GM13976 (cell line): ENCODE results near the gene ANKRD23.
"Not testable (repeated sequence)": the region's sequence is repeated elsewhere in the genome, so short reads cannot be mapped to it uniquely, and the experiment has no call there.

Experiments
- DNase-seq: peaks from one replicate; pipeline ENCODE4 v3.0.0; 2012; ENCODE audit warnings: low spot score
- CTCF ChIP-seq: IDR thresholded peaks from 2 replicates; pipeline ENCODE4 v1.5.1; 2012; ENCODE audit warnings: borderline replicate concordance, mild to moderate bottlenecking; ENCODE audit not compliant: insufficient read depth; ENCODE audit errors: extremely low read depth, missing control alignments, control extremely low read depth
- in situ Hi-C: fragments of 300-500 bp; cut with MboI; formaldehyde crosslinking; loops from one replicate; pipeline ENCODE4 v1.12.0; 2022; ENCODE audit warnings: low sequenced_read_pairs, mixed read lengths, inconsistent platforms; ENCODE audit not compliant: unreplicated experiment

ANKRD23 gene

GRCh38 chr2:96797066-96797625, 46.7 kb downstream of the ANKRD23 start:
- DNase-seq, result no peak
- no peak for TF ChIP-seq CTCF
- in situ Hi-C loops, result no loop called here

GRCh38 chr2:96796497-96796896, 47.3 kb downstream of the ANKRD23 start:
- DNase-seq, result not testable (repeated sequence)

GRCh38 chr2:96795076-96795475, 48.7 kb downstream of the ANKRD23 start:
- no peak for DNase-seq
- in situ Hi-C loops, result no loop called here
- no peak for TF ChIP-seq CTCF

More at GRCh38 chr2:96796497-96796896, 47.3 kb downstream of the ANKRD23 start:
- in situ Hi-C loops, result not testable (repeated sequence)

GRCh38 chr2:96792772-96793749, 50.8 kb downstream of the ANKRD23 start:
- no peak for DNase-seq
- TF ChIP-seq CTCF, result no peak
- in situ Hi-C loops, result no loop called here

- DNase-seq, result no peak
- TF ChIP-seq CTCF, result no peak
- in situ Hi-C loops, result no loop called here
These were observed 54.6 kb downstream of the ANKRD23 start for GRCh38 chr2:96789245-96789617.

GRCh38 chr2:96788442-96789244, 55.2 kb downstream of the ANKRD23 start:
- TF ChIP-seq CTCF, result no peak
- in situ Hi-C loops, result no loop called here
- no peak for DNase-seq
